HCT116 (cell line): ENCODE results near the gene UBAC2. TPM values are rescaled to one million over a fixed set of nuclear protein-coding genes. Genes with fewer than 3 reads are reported as not detected.

Experiments
- ATAC-seq: fragments of 200-7000 bp; cut with Tn5 transposase; 2 replicates; pipeline ENCODE4 v1.9.1; 2020; ENCODE audit warnings: mild to moderate bottlenecking, moderate library complexity
- BruUV-seq: library from RNA; stranded (reverse); fragments of 400-500 nt; replicated peaks from 2 replicates; lab custom pipeline; 2021; lab: Mats Ljungman, UMichigan
- CTCF ChIA-PET: fragments of 300-600 bp; sonication (Branson Sonifier 250); formaldehyde crosslinking; loops from one replicate; lab custom pipeline; 2021; ENCODE audit warnings: antibody characterized with exemption; lab: Charles Lee
- POLR2A ChIA-PET: fragments of 300-600, 350-600 bp; sonication (Branson Sonifier 250); formaldehyde crosslinking; loops from one replicate; lab custom pipeline; 2021; ENCODE audit warnings: antibody characterized with exemption; lab: Charles Lee
- RAD21 ChIA-PET, 2 experiments: fragments of 300-600 bp; sonication (Branson Sonifier 250); formaldehyde crosslinking; loops; one replicate each; lab custom pipeline; 2023; ENCODE audit warnings: low total read pairs in 2 of 2; ENCODE audit not compliant: uncharacterized antibody in 2 of 2, unreplicated experiment in 2 of 2, low non-redundant PET in 1 of 2; lab: Charles Lee
- DNase-seq: peaks from one replicate; pipeline ENCODE4 v3.0.0-alpha.2; 2010; ENCODE audit warnings: low read depth, low spot score
- H2AFZ ChIP-seq: fragments of 200-600 bp; shearing (Covaris generic), sonication (generic); 2 replicates; pipeline ENCODE4 v1.6.1; 2017; ENCODE audit warnings: low read depth, mixed run types, mixed read lengths, antibody characterized with exemption, low read length; ENCODE audit not compliant: poor library complexity, severe bottlenecking
- H3K27ac ChIP-seq: 2 replicates; pipeline ENCODE4 v1.5.1; 2012; ENCODE audit warnings: low read depth, low read length
- H3K27me3 ChIP-seq: fragments of 200-600 bp; sonication (generic); 2 replicates; pipeline ENCODE4 v1.6.1; 2016; ENCODE audit warnings: mixed run types, low read length, mixed read lengths; ENCODE audit not compliant: insufficient read depth
- H3K36me3 ChIP-seq, 2 experiments: fragments of 200-500 bp in 1 of 2; fragments of 200-600 bp in 1 of 2; sonication (Bioruptor generic) in 1 of 2; sonication (generic) in 1 of 2; 2 replicates each; pipeline versions ENCODE4 v1.5.1 to v1.6.1; 2014 to 2016; ENCODE audit warnings: low read length in 2 of 2, inconsistent platforms in 1 of 2, mixed read lengths in 1 of 2, mixed run types in 1 of 2; ENCODE audit not compliant: insufficient read depth in 2 of 2, control insufficient read depth in 1 of 2
- H3K4me1 ChIP-seq, 2 experiments: fragments of 200-600 bp in 1 of 2; sonication (generic) in 1 of 2; 2 replicates each; pipeline versions ENCODE4 v1.5.1 to v1.6.1; 2012 to 2017; ENCODE audit warnings: low read length in 2 of 2, inconsistent platforms in 1 of 2, mild to moderate bottlenecking in 1 of 2, mixed read lengths in 1 of 2, mixed run types in 1 of 2, moderate library complexity in 1 of 2; ENCODE audit not compliant: insufficient read depth in 2 of 2, control insufficient read depth in 1 of 2
- H3K4me2 ChIP-seq: fragments of 200-600 bp; sonication (generic); 2 replicates; pipeline ENCODE4 v1.6.1; 2017; ENCODE audit warnings: mixed run types, low read length, mixed read lengths
- H3K4me3 ChIP-seq, 2 experiments: fragments of 200-600 bp in 1 of 2; sonication (generic) in 1 of 2; replicated peaks in 1 of 2; 2 replicates each; pipeline ENCODE4 v1.5.1; 2011 to 2016; ENCODE audit warnings: low read length in 2 of 2, control low read depth in 1 of 2, low read depth in 1 of 2, mild to moderate bottlenecking in 1 of 2, mixed read lengths in 1 of 2, mixed run types in 1 of 2
- H3K79me2 ChIP-seq: fragments of 200-600 bp; sonication (generic); 2 replicates; pipeline ENCODE4 v1.6.1; 2017; ENCODE audit warnings: mild to moderate bottlenecking, mixed run types, low read length, moderate library complexity, mixed read lengths; ENCODE audit not compliant: insufficient read depth
- H3K9ac ChIP-seq: fragments of 200-600 bp; sonication (generic); 2 replicates; pipeline ENCODE4 v1.6.1; 2016; ENCODE audit warnings: low read length, mixed read lengths
- H3K9me2 ChIP-seq: fragments of 200-600 bp; sonication (generic), shearing (Covaris generic); 2 replicates; pipeline ENCODE4 v1.6.1; 2017; ENCODE audit warnings: mixed run types, mild to moderate bottlenecking, moderate library complexity; ENCODE audit not compliant: insufficient read depth
- H3K9me3 ChIP-seq, 2 experiments: fragments of 200-500 bp in 1 of 2; fragments of 200-600 bp in 1 of 2; sonication (Bioruptor generic) in 1 of 2; sonication (generic) in 1 of 2; 2 replicates each; pipeline ENCODE4 v1.6.1; 2014 to 2017; ENCODE audit warnings: low read length in 2 of 2, mixed read lengths in 2 of 2, inconsistent platforms in 1 of 2, low read depth in 1 of 2, mild to moderate bottlenecking in 1 of 2, mixed run types in 1 of 2, moderate library complexity in 1 of 2; ENCODE audit not compliant: control insufficient read depth in 1 of 2, insufficient read depth in 1 of 2
- H4K20me1 ChIP-seq: fragments of 200-600 bp; sonication (generic), shearing (Covaris generic); 2 replicates; pipeline ENCODE4 v1.6.1; 2017; ENCODE audit warnings: mixed run types, mild to moderate bottlenecking, moderate library complexity; ENCODE audit not compliant: insufficient read depth
- EZH2 ChIP-seq: fragments of 200-600 bp; sonication (generic); IDR thresholded peaks from 2 replicates; pipeline ENCODE4 v1.6.1; 2017; ENCODE audit warnings: antibody characterized with exemption, mixed run types
- EZH2phosphoT487 ChIP-seq: fragments of 200-600 bp; IDR thresholded peaks from 2 replicates; pipeline ENCODE4 v1.6.1; 2018; ENCODE audit warnings: antibody characterized with exemption, borderline replicate concordance
- POLR2A ChIP-seq: IDR thresholded peaks from 2 replicates; pipeline ENCODE4 v1.7.0; 2011; ENCODE audit warnings: borderline replicate concordance; ENCODE audit not compliant: insufficient read depth, insufficient read length; ENCODE audit errors: extremely low read depth
- POLR2AphosphoS5 ChIP-seq: IDR thresholded peaks from 2 replicates; pipeline ENCODE4 v1.6.1; 2011; ENCODE audit warnings: mild to moderate bottlenecking, low read depth, low read length, moderate library complexity
- SP1 ChIP-seq: IDR thresholded peaks from 2 replicates; pipeline ENCODE4 v1.6.1; 2012; ENCODE audit warnings: low read depth
- SRF ChIP-seq: IDR thresholded peaks from 2 replicates; pipeline ENCODE4 v1.6.1; 2012; ENCODE audit warnings: low read depth
- TCF7L2 ChIP-seq: IDR thresholded peaks from 2 replicates; pipeline ENCODE4 v1.7.0; 2011; ENCODE audit warnings: borderline replicate concordance, inconsistent platforms; ENCODE audit not compliant: insufficient read depth, insufficient read length; ENCODE audit errors: extremely low read depth
- intact Hi-C: fragments of 100-400 bp; cut with micrococcal nuclease; formaldehyde crosslinking; loops from 2 replicates; pipeline ENCODE4 v1.10.0; 2022
- total RNA-seq: library from RNA; stranded (reverse); gene quantifications from one replicate; pipeline ENCODE4 v1.2.1, GENCODE V29; 2021; ENCODE audit not compliant: unreplicated experiment
- TF ChIP-seq, protein P1 (sequence below): IDR thresholded peaks from 2 replicates; pipeline ENCODE4 v1.6.1; 2012; ENCODE audit warnings: low read depth

Gene UBAC2
- total RNA-seq, 1 experiment from 2014 or later: 67.4 TPM

DNA sequence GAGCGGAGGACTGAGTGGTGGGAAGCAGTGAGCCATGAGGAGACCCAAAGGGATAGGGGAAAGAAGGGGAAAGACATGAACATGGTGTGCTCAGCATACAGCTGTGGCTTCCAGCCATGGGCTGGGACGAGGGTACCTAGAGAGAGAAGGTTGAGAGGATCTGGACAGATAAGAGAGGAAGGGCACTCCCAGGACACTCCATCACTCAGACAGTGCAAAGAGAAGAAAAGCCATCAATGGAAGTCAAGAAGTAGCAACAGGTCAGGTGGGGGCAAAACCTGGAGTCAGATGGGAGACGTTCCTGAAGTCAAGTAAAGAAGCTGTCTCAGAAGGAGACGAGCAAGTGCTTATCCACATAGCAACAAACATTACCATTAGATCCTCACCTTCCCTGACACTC is 40.2 kb upstream of the UBAC2 start:
- ATAC-seq (no peak), DNase-seq (no peak)
- Histone ChIP-seq H3K9me3 (no peaks in the 10 kb centered on the region), H3K79me2 (no peaks in the 10 kb centered on the region), H3K4me1 (peaks cover 0 to 4% of the 10 kb centered on the region in 2 experiments; a peak in 1 of 4 replicates), H3K27me3 (no peaks in the 10 kb centered on the region), H3K4me3 (no peak overlapping the region), H3K4me2 (no peak overlapping the region), H3K36me3 (no peaks in the 10 kb centered on the region), H3K9me2 (no peaks in the 10 kb centered on the region), H4K20me1 (no peaks in the 10 kb centered on the region), H3K27ac (no peak overlapping the region), H3K9ac (no peak overlapping the region), H2AFZ (no peak overlapping the region)
- ChIA-PET CTCF (no interaction called here), RAD21 (no interaction called here), POLR2A (no interaction called here)
- TF ChIP-seq SRF: no peak
- no peak for TF ChIP-seq EZH2
- TF ChIP-seq POLR2AphosphoS5: no peak
- TF ChIP-seq SP1: no peak
- no peak for TF ChIP-seq POLR2A
- TF ChIP-seq TCF7L2: no peak
- no peak for TF ChIP-seq EZH2phosphoT487
- intact Hi-C loops: no loop called here
- BruUV-seq: no TSS peak

DNA sequence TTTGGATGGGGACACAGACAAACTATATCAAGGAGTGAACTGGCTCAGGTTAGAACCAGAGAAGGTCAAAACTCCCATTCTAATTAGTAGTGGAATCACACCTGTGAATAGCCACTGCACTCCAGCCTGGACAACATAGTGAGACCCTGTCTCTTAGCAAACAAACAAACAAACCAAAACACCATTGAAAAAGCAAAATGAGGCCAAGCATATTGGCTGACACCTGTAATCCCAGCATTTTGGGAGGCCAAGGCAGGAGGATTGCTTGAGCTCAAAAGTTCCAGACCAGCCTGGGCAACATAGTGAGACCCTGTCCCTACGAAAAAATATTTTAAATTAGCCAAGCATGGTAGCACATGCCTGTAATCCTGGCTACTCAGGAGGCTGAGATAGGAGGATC is 39.1 kb upstream of the UBAC2 start:
- Histone ChIP-seq H3K9me2 (no peaks in the 10 kb centered on the region), H2AFZ (no peak overlapping the region), H4K20me1 (no peaks in the 10 kb centered on the region), H3K79me2 (no peaks in the 10 kb centered on the region), H3K4me1 (no peaks in the 10 kb centered on the region), H3K4me2 (no peak overlapping the region), H3K9me3 (no peaks in the 10 kb centered on the region), H3K27me3 (no peaks in the 10 kb centered on the region), H3K36me3 (no peaks in the 10 kb centered on the region), H3K27ac (no peak overlapping the region), H3K9ac (no peak overlapping the region), H3K4me3 (no peak overlapping the region)
- intact Hi-C loops: no loop called here
- ATAC-seq (no peak), DNase-seq (no peak)
- RAD21 ChIA-PET: no interaction called here
- TF ChIP-seq, protein P1, sequence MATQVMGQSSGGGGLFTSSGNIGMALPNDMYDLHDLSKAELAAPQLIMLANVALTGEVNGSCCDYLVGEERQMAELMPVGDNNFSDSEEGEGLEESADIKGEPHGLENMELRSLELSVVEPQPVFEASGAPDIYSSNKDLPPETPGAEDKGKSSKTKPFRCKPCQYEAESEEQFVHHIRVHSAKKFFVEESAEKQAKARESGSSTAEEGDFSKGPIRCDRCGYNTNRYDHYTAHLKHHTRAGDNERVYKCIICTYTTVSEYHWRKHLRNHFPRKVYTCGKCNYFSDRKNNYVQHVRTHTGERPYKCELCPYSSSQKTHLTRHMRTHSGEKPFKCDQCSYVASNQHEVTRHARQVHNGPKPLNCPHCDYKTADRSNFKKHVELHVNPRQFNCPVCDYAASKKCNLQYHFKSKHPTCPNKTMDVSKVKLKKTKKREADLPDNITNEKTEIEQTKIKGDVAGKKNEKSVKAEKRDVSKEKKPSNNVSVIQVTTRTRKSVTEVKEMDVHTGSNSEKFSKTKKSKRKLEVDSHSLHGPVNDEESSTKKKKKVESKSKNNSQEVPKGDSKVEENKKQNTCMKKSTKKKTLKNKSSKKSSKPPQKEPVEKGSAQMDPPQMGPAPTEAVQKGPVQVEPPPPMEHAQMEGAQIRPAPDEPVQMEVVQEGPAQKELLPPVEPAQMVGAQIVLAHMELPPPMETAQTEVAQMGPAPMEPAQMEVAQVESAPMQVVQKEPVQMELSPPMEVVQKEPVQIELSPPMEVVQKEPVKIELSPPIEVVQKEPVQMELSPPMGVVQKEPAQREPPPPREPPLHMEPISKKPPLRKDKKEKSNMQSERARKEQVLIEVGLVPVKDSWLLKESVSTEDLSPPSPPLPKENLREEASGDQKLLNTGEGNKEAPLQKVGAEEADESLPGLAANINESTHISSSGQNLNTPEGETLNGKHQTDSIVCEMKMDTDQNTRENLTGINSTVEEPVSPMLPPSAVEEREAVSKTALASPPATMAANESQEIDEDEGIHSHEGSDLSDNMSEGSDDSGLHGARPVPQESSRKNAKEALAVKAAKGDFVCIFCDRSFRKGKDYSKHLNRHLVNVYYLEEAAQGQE: no peak
- BruUV-seq: no TSS peak
- CTCF ChIA-PET: no interaction called here
- POLR2A ChIA-PET: no interaction called here
